GM23338 (cell line): ENCODE results near the gene EGF. TPM values are rescaled to one million over a fixed set of nuclear protein-coding genes. Genes with fewer than 3 reads are reported as not detected.

Experiments
- ATAC-seq: fragments of 200-7000 bp; cut with Tn5 transposase; 3 replicates; pipeline ENCODE4 v1.9.1; 2020
- DNase-seq: peaks from one replicate; pipeline ENCODE4 v3.0.0-alpha.2; 2015; ENCODE audit warnings: low spot score
- H2AFZ ChIP-seq: fragments of 200-600 bp; sonication (generic); 2 replicates; pipeline ENCODE4 v1.8.0; 2016; ENCODE audit warnings: antibody characterized with exemption, mild to moderate bottlenecking, moderate library complexity
- H3F3A ChIP-seq: fragments of 200-600 bp; sonication (generic); replicated peaks from 2 replicates; pipeline ENCODE4 v1.8.0; 2017; ENCODE audit warnings: antibody characterized with exemption, mixed run types, low read depth
- H3K27ac ChIP-seq: fragments of 200-600 bp; sonication (generic); 2 replicates; pipeline ENCODE4 v1.6.1; 2016; ENCODE audit warnings: low read depth
- H3K27me3 ChIP-seq: fragments of 200-600 bp; sonication (generic); 2 replicates; pipeline ENCODE4 v1.8.0; 2016; ENCODE audit warnings: mild to moderate bottlenecking, mixed run types, moderate library complexity; ENCODE audit not compliant: insufficient read depth
- H3K36me3 ChIP-seq: fragments of 200-600 bp; sonication (generic); 2 replicates; pipeline ENCODE4 v1.8.0; 2016; ENCODE audit warnings: mild to moderate bottlenecking; ENCODE audit not compliant: insufficient read depth
- H3K4me1 ChIP-seq: fragments of 200-600 bp; sonication (generic); 2 replicates; pipeline ENCODE4 v1.8.0; 2016; ENCODE audit warnings: mild to moderate bottlenecking, moderate library complexity; ENCODE audit not compliant: insufficient read depth
- H3K4me2 ChIP-seq: fragments of 200-600 bp; sonication (generic); 2 replicates; pipeline ENCODE4 v1.7.1; 2017; ENCODE audit warnings: mixed run types
- H3K4me3 ChIP-seq: fragments of 200-600 bp; sonication (generic); 2 replicates; pipeline ENCODE4 v1.6.1; 2016; ENCODE audit warnings: mixed run types
- H3K79me2 ChIP-seq: fragments of 200-600 bp; sonication (generic); replicated peaks from 2 replicates; pipeline ENCODE4 v1.8.0; 2017; ENCODE audit warnings: mild to moderate bottlenecking; ENCODE audit not compliant: insufficient read depth
- H3K9me2 ChIP-seq: fragments of 200-600 bp; sonication (generic); 2 replicates; pipeline ENCODE4 v1.8.0; 2017; ENCODE audit not compliant: insufficient read depth
- H4K20me1 ChIP-seq: fragments of 200-600 bp; sonication (generic); replicated peaks from 2 replicates; pipeline ENCODE4 v1.8.0; 2017; ENCODE audit warnings: mild to moderate bottlenecking; ENCODE audit not compliant: insufficient read depth
- H3K27ac Mint-ChIP-seq: 2 replicates; pipeline ENCODE4 v1.8.0; 2020; ENCODE audit warnings: inconsistent platforms, mild to moderate bottlenecking, moderate library complexity, mixed read lengths
- H3K27me3 Mint-ChIP-seq: 3 replicates; pipeline ENCODE4 v1.8.0; 2022; ENCODE audit warnings: low read depth, mild to moderate bottlenecking, moderate library complexity, mixed read lengths, inconsistent platforms; ENCODE audit not compliant: insufficient read depth, poor library complexity
- H3K36me3 Mint-ChIP-seq: 3 replicates; pipeline ENCODE4 v1.8.0; 2021; ENCODE audit warnings: low read depth, mild to moderate bottlenecking, inconsistent platforms, moderate library complexity, mixed read lengths
- H3K4me1 Mint-ChIP-seq: 3 replicates; pipeline ENCODE4 v1.8.0; 2020; ENCODE audit warnings: mild to moderate bottlenecking, inconsistent platforms, mixed read lengths
- H3K4me3 Mint-ChIP-seq: 3 replicates; pipeline ENCODE4 v1.8.0; 2021; ENCODE audit warnings: moderate library complexity, mild to moderate bottlenecking, inconsistent platforms, mixed read lengths
- H3K9me3 Mint-ChIP-seq: 3 replicates; pipeline ENCODE4 v1.8.0; 2020; ENCODE audit warnings: moderate library complexity, mild to moderate bottlenecking, inconsistent platforms, mixed read lengths
- CREB1 ChIP-seq: fragments of 250-450 bp; sonication (Bioruptor Pico); IDR thresholded peaks from 2 replicates; pipeline ENCODE4 v1.5.0; 2020; ENCODE audit warnings: low read depth, mild to moderate bottlenecking, moderate library complexity
- EZH2 ChIP-seq: fragments of 200-600 bp; sonication (generic); IDR thresholded peaks from one replicate; pipeline ENCODE4 v1.8.0; 2017; ENCODE audit warnings: antibody characterized with exemption, mild to moderate bottlenecking, low read depth; ENCODE audit not compliant: unreplicated experiment
- EZH2phosphoT487 ChIP-seq: fragments of 200-600 bp; sonication (generic); IDR thresholded peaks from one replicate; pipeline ENCODE4 v1.8.1; 2018; ENCODE audit warnings: antibody characterized with exemption; ENCODE audit not compliant: unreplicated experiment
- JUNB ChIP-seq: IDR thresholded peaks from one replicate; pipeline ENCODE4 v1.6.1; 2016; ENCODE audit warnings: antibody characterized with exemption; ENCODE audit not compliant: unreplicated experiment
- NANOG ChIP-seq: IDR thresholded peaks from 2 replicates; pipeline ENCODE4 v1.6.1; 2016; ENCODE audit warnings: antibody characterized with exemption, borderline replicate concordance
- STAT1 ChIP-seq: IDR thresholded peaks from one replicate; pipeline ENCODE4 v1.6.1; 2016; ENCODE audit warnings: antibody characterized with exemption; ENCODE audit not compliant: unreplicated experiment
- ZNF114 ChIP-seq: fragments of 250-450 bp; sonication (Bioruptor Pico); IDR thresholded peaks from 2 replicates; pipeline ENCODE4 v1.5.0; 2020; ENCODE audit warnings: mild to moderate bottlenecking, moderate library complexity
- polyA plus RNA-seq: library from polyadenylated mRNA; unstranded; fragments of >200 nt; fragmentation: Nextera tagmentation; extraction: Ambion mirVana; gene quantifications from 2 replicates; pipeline ENCODE4 v1.2.1, GENCODE V29; 2016
- total RNA-seq: library from RNA; depleted of rRNA; stranded (reverse); fragments of >200 nt; shearing (Covaris generic); gene quantifications from 2 replicates; pipeline ENCODE4 v1.2.3, GENCODE V29; 2014
- TF ChIP-seq, protein P1 (sequence below), 2 experiments: fragments of 200-600 bp in 1 of 2; sonication (generic) in 1 of 2; conservative IDR thresholded peaks; 2 replicates each; pipeline versions ENCODE4 v1.5.1 to v1.6.1; 2016 to 2017; ENCODE audit warnings: antibody characterized with exemption in 2 of 2, low read depth in 2 of 2, mild to moderate bottlenecking in 2 of 2, moderate library complexity in 1 of 2
- TF ChIP-seq, protein P2 (sequence below): IDR thresholded peaks from one replicate; pipeline ENCODE4 v1.6.1; 2018; ENCODE audit warnings: antibody characterized with exemption; ENCODE audit not compliant: unreplicated experiment
- TF ChIP-seq, protein P3 (sequence below): IDR thresholded peaks from 2 replicates; pipeline ENCODE4 v1.6.1; 2016; ENCODE audit warnings: antibody characterized with exemption

The EGF gene
- total and polyA plus RNA-seq, 2 experiments from 2014 or later: 1.4 to 3.0 TPM

DNA sequence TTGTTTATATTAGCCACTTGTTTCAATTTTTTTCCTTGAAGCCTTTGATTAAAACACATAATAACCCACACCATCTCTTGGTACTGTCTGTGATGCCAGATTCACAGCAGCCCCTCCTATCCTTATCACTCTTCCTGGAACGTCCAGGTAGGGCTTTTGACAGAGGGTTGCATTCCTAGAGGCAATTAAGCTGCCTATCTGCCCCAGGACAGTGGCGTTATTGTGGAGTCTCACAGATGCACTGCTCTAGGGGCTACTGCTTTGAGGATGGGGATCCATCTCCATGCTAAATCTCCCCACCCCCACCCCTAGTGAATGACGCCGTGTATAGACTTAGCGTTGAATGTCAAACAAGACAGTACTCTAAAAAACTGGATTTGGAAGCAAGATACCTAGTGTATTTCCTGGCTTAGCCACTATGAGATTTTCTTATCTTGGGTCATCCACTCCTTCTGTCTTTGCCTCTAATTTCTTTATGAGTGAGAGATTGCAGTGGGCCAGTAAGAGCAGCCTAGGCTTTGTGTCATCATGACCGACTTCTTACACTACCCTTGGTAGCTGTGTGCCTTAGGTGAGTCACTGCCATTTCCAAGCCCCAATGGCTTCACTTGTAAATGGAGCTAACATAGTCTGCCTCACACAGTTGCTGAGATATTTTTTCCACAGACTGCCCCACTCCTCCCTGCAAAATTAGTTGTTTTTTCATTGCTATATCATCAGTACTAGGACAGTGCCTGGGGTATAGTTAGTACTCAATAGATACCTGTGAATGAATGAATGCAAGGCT, 90.9 kb downstream of the EGF start (continued):
- TF ChIP-seq CREB1 (CRISPR knock-in tag) (no peak), JUNB (no peak), STAT1 (no peak), ZNF114 (no peak), EZH2 (no peak)
- TF ChIP-seq, protein P1, sequence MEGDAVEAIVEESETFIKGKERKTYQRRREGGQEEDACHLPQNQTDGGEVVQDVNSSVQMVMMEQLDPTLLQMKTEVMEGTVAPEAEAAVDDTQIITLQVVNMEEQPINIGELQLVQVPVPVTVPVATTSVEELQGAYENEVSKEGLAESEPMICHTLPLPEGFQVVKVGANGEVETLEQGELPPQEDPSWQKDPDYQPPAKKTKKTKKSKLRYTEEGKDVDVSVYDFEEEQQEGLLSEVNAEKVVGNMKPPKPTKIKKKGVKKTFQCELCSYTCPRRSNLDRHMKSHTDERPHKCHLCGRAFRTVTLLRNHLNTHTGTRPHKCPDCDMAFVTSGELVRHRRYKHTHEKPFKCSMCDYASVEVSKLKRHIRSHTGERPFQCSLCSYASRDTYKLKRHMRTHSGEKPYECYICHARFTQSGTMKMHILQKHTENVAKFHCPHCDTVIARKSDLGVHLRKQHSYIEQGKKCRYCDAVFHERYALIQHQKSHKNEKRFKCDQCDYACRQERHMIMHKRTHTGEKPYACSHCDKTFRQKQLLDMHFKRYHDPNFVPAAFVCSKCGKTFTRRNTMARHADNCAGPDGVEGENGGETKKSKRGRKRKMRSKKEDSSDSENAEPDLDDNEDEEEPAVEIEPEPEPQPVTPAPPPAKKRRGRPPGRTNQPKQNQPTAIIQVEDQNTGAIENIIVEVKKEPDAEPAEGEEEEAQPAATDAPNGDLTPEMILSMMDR (conservative IDR thresholded peaks at IDR 0.05; ENCODE audit: low read depth in 2 of 2): no peak

DNA sequence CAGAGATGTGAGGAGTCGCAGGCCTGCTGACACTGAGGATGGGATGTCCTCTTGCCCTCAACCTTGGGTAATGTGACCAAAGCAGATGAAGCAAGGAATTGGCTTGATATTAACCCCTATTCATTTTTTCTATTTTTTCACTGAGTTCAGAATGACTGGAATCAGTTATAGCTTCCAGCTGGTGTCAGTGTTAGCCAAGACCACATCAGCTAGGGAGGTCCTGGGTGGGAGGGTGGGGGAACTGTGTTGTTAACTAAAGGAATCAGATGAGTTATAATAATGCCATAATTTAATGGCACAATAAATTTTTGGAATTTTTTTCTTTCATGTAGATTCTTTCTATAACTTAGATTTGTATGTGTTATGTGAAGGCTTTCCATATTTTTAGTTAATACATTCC, 91.9 kb downstream of the EGF start:
- Mint-ChIP-seq H3K36me3 (no peaks in the 10 kb centered on the region), H3K27ac (no peak overlapping the region), H3K9me3 (no peaks in the 10 kb centered on the region), H3K4me1 (peaks cover 2% of the 10 kb centered on the region), H3K27me3 (no peaks in the 10 kb centered on the region), H3K4me3 (no peak overlapping the region)
- no peaks in the 10 kb centered on the region for H3K79me2 ChIP-seq
- H3K4me3 ChIP-seq: no peak overlapping the region
- no peak overlapping the region for H3K4me2 ChIP-seq
- ATAC-seq (no peak), DNase-seq (no peak)
- H3K27me3 ChIP-seq: no peaks in the 10 kb centered on the region
- no peaks in the 10 kb centered on the region for H4K20me1 ChIP-seq
- H3F3A ChIP-seq: no peaks in the 10 kb centered on the region
- no peak for TF ChIP-seq JUNB
- TF ChIP-seq, protein P2, sequence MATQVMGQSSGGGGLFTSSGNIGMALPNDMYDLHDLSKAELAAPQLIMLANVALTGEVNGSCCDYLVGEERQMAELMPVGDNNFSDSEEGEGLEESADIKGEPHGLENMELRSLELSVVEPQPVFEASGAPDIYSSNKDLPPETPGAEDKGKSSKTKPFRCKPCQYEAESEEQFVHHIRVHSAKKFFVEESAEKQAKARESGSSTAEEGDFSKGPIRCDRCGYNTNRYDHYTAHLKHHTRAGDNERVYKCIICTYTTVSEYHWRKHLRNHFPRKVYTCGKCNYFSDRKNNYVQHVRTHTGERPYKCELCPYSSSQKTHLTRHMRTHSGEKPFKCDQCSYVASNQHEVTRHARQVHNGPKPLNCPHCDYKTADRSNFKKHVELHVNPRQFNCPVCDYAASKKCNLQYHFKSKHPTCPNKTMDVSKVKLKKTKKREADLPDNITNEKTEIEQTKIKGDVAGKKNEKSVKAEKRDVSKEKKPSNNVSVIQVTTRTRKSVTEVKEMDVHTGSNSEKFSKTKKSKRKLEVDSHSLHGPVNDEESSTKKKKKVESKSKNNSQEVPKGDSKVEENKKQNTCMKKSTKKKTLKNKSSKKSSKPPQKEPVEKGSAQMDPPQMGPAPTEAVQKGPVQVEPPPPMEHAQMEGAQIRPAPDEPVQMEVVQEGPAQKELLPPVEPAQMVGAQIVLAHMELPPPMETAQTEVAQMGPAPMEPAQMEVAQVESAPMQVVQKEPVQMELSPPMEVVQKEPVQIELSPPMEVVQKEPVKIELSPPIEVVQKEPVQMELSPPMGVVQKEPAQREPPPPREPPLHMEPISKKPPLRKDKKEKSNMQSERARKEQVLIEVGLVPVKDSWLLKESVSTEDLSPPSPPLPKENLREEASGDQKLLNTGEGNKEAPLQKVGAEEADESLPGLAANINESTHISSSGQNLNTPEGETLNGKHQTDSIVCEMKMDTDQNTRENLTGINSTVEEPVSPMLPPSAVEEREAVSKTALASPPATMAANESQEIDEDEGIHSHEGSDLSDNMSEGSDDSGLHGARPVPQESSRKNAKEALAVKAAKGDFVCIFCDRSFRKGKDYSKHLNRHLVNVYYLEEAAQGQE: no peak
- no peak for TF ChIP-seq CREB1 (CRISPR knock-in tag)
- no peak for TF ChIP-seq STAT1
- TF ChIP-seq NANOG: no peak
- TF ChIP-seq, protein P3, sequence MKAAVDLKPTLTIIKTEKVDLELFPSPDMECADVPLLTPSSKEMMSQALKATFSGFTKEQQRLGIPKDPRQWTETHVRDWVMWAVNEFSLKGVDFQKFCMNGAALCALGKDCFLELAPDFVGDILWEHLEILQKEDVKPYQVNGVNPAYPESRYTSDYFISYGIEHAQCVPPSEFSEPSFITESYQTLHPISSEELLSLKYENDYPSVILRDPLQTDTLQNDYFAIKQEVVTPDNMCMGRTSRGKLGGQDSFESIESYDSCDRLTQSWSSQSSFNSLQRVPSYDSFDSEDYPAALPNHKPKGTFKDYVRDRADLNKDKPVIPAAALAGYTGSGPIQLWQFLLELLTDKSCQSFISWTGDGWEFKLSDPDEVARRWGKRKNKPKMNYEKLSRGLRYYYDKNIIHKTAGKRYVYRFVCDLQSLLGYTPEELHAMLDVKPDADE: no peak
- TF ChIP-seq EZH2phosphoT487: no peak
- no peaks in the 10 kb centered on the region for H3K36me3 ChIP-seq
- no peaks in the 10 kb centered on the region for H3K9me2 ChIP-seq
- H3K4me1 ChIP-seq: no peaks in the 10 kb centered on the region
- H2AFZ ChIP-seq: no peak overlapping the region
- H3K27ac ChIP-seq: no peak overlapping the region
